ENCODE measurements around the gene RARS2. TPM values are rescaled to one million over a fixed set of nuclear protein-coding genes. Genes with fewer than 3 reads are reported as not detected.
"Not testable (repeated sequence)": the region's sequence is repeated elsewhere in the genome, so short reads cannot be mapped to it uniquely, and the experiment has no call there.

RARS2 gene
- total RNA-seq, 3 donors from 2014 or later, result 27.8 to 34.4 (median 30.7) TPM

DNA sequence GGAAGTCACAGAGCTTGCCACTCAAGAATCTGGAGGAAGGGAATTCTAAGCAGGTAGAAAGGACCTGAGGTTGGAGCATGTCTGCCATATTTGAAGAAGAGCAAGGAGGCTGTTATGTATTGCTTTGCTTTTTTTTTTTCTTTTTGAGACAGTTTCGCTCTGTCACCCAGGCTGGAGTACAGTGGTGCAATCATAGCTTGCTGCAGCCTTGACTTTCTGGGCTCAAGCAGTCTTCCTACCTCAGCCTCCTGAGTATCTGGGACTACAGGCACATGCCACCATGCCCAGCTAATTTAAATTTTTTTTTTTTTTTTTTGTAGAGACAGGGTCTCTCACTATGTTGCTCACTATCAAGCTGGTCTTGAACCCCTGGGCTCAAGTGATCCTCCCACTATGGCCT, 41.0 kb upstream of the RARS2 start:
- DNase-seq, result no peak
- intact Hi-C loops (cut with DNase I, micrococcal nuclease), result no loop called here
- Histone ChIP-seq H3K4me3 (no peak overlapping the region), H3K4me1 (ENCODE audit: low read depth) (no peaks in the 10 kb centered on the region), H3K36me3 (ENCODE audit: low read depth) (no peaks in the 10 kb centered on the region), H3K9me3 (no peaks in the 10 kb centered on the region)
- TF ChIP-seq, protein P1, sequence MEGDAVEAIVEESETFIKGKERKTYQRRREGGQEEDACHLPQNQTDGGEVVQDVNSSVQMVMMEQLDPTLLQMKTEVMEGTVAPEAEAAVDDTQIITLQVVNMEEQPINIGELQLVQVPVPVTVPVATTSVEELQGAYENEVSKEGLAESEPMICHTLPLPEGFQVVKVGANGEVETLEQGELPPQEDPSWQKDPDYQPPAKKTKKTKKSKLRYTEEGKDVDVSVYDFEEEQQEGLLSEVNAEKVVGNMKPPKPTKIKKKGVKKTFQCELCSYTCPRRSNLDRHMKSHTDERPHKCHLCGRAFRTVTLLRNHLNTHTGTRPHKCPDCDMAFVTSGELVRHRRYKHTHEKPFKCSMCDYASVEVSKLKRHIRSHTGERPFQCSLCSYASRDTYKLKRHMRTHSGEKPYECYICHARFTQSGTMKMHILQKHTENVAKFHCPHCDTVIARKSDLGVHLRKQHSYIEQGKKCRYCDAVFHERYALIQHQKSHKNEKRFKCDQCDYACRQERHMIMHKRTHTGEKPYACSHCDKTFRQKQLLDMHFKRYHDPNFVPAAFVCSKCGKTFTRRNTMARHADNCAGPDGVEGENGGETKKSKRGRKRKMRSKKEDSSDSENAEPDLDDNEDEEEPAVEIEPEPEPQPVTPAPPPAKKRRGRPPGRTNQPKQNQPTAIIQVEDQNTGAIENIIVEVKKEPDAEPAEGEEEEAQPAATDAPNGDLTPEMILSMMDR (IDR thresholded peaks at IDR 0.05), result no peak
- no peak for ATAC-seq

DNA sequence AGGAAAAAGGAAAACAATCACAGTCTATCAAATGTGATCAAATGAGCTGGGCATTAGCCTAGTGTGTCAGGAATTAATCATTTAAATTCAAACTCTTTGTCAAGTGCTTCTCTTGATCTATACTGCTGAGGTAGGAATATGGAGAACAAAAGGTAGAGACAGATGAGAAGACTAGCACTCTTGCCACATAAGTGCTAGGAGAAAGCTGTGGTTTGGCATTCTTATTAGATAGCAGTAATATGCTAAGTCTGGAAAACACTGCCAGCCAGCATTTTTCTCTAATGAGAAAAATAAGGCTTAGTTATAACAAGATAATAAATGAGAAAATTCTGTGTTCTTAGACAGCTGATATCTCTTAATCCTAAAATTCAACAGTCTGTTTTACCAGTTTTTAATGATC, 39.1 kb upstream of the RARS2 start:
- intact Hi-C loops (cut with DNase I, micrococcal nuclease), result no loop called here
- Histone ChIP-seq H3K4me3 (no peak overlapping the region), H3K4me1 (ENCODE audit: low read depth) (no peaks in the 10 kb centered on the region), H3K9me3 (no peaks in the 10 kb centered on the region), H3K36me3 (ENCODE audit: low read depth) (no peaks in the 10 kb centered on the region)
- DNase-seq (no peak), ATAC-seq (peak; percentile 13)
- TF ChIP-seq, protein P1 (IDR thresholded peaks at IDR 0.05), result no peak

DNA sequence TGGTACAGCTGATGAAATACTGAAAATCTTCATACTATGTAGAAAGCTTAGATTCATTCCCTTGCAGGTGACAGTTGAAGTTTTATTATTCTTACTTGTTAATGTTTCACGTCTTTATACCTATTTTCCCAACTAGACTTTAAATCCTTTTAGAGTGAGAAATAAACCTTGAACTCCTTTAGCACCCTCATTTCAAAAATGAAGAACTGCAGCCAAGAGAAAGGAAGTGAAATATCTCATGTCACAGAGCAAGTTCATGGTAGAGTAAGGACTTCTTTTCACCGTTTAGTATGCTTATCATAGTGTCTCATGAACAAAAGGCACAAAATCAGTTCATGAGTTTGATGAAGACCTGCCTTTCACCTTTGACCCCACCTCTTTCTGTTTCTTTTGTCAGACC, 38.6 kb upstream of the RARS2 start:
- ATAC-seq, result peak; percentile 76
- no peaks in the 10 kb centered on the region for H3K36me3 ChIP-seq (ENCODE audit: low read depth)
- intact Hi-C loops (cut with DNase I, micrococcal nuclease), result no loop called here
- TF ChIP-seq, protein P1 (IDR thresholded peaks at IDR 0.05), result no peak
- peak in 1 of 3 donors; percentile 6 for DNase-seq
- no peaks in the 10 kb centered on the region for H3K4me1 ChIP-seq (ENCODE audit: low read depth)
- H3K9me3 ChIP-seq, result no peaks in the 10 kb centered on the region
- no peak overlapping the region for H3K4me3 ChIP-seq

DNA sequence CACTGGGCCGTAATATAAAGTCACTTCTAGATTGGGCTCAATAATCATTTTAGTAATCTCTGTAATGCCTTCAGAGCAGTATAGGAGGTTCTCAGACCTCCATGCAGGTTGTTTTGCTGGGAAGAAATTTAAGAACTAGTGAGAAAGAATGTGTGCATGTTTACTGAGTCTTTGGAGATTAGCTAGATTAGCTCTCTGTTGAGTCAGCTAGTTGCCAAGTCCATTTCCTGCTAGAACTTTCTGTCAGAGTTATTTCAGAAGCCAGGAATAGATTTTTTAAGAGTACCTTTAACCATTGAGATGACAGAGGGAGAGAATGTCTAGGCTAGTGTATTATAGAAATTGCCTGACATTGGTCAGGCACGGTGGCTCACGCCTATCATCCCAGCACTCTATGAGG, 33.5 kb upstream of the RARS2 start:
- Histone ChIP-seq H3K4me1 (ENCODE audit: low read depth) (no peaks in the 10 kb centered on the region), H3K36me3 (ENCODE audit: low read depth) (no peaks in the 10 kb centered on the region), H3K4me3 (no peak overlapping the region), H3K9me3 (no peaks in the 10 kb centered on the region)
- TF ChIP-seq, protein P1 (IDR thresholded peaks at IDR 0.05), result no peak
- ATAC-seq, result no peak
- DNase-seq, result no peak
- intact Hi-C loops (cut with DNase I, micrococcal nuclease), result no loop called here

DNA sequence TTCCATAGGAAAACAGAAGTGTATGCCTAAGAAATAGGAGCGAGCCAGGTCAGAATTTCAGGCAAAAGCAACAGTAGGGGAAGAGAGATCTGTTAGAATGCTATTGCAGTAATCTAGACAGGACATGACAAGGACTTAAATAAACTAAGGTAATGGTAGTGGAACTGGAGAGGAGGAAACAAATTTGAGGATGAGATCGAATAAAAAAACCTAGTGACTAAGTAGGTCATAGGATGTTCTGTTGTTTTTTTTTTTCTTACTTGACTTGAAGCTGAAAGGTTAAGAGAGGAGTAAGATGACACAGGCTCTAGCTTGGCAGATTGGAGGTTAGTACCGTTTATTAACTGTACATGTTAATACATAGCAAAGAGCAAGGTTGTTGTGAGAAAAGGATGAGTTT, 28.7 kb upstream of the RARS2 start:
- intact Hi-C loops (cut with DNase I, micrococcal nuclease), result no loop called here
- Histone ChIP-seq H3K4me3 (no peak overlapping the region), H3K4me1 (ENCODE audit: low read depth) (no peaks in the 10 kb centered on the region), H3K36me3 (ENCODE audit: low read depth) (no peaks in the 10 kb centered on the region), H3K9me3 (no peaks in the 10 kb centered on the region)
- TF ChIP-seq, protein P1 (IDR thresholded peaks at IDR 0.05), result no peak
- DNase-seq (no peak), ATAC-seq (no peak)

DNA sequence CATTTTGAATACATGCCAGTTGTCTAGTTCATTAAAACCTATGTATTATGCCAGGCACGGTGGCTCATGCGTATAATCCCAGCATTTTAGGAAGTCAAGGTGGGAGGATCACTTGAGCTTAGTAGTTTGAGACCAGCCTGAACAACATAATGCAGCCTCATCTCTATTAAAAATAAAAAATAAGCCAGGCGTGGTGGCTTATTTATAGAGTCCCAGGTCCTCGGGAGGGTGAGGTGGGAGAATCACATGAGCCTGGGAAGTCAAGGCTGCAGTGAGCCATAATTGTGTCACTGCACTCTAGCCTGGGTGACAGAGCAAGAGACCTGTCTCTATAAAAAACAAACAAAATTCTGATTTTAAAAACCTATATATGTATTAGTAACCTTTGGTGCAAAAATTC, 27.6 kb upstream of the RARS2 start:
- H3K4me3 ChIP-seq, result no peak overlapping the region
- no peaks in the 10 kb centered on the region for H3K9me3 ChIP-seq
- no peaks in the 10 kb centered on the region for H3K4me1 ChIP-seq (ENCODE audit: low read depth)
- TF ChIP-seq, protein P1 (IDR thresholded peaks at IDR 0.05), result no peak
- ATAC-seq (no peak), DNase-seq (no peak)
- H3K36me3 ChIP-seq (ENCODE audit: low read depth), result no peaks in the 10 kb centered on the region
- intact Hi-C loops (cut with DNase I, micrococcal nuclease), result no loop called here

DNA sequence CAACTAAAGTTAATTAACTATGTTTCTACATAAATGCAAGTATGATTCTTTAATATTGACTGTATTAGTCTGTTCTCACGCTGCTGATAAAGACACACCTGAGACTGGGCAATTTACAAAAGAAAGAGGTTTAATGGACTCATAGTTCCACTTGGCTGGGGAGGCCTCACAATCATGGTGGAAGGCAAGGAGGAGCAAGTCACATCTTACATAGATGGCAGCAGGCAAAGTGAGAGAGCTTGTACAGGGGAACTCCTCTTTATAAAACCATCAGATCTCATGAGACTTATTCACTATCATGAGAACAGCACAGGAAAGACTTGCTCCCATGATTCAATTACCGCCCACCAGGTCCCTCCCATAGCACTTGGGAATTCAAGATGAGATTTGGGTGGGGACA, 23.2 kb upstream of the RARS2 start:
- H3K36me3 ChIP-seq (ENCODE audit: low read depth); H3K4me3 ChIP-seq; DNase-seq; H3K4me1 ChIP-seq (ENCODE audit: low read depth); H3K9me3 ChIP-seq; ATAC-seq; intact Hi-C loops (cut with DNase I, micrococcal nuclease): not testable (repeated sequence)
